ENCODE results near the gene LRAT.

LRAT gene

DNA sequence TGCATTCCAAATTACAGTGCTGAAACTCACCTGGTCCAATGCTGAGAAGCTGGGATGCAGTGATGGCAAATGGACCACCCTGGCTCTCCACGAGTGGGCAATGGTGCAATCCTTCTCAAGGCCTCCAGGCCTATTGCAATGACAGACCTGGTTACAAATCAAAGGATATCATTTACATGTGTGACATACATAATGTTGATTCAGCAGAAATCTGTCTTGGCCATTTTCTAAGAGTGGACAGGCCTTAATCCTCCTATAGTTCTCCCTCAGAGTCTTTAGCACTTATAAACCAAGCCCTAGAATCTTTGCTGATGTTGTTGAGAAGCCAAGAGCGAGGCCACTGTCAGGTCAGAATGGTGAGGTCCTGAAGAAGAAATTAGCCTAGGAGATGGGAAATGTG is 17.1 kb downstream of the LRAT start:
- no peak for DNase-seq

DNA sequence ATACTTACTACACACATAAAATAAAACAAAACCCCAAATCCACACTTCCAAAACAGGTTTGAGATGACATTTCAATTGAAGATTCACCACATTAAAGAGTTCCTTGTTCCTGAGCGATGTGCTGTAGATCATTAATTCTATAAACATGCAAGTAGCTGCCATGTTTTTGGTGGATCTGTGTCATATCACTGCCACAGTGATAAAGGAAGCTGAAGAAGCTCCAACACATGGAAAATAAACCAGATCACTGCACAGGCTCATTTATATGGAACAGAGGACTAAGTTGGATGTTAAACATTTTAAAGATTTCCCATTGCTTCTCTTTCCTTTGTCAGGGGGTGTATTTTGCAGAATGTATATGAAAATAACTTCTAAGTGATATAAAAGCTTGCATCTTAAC is 34.5 kb downstream of the LRAT start:
- no peak for DNase-seq

DNA sequence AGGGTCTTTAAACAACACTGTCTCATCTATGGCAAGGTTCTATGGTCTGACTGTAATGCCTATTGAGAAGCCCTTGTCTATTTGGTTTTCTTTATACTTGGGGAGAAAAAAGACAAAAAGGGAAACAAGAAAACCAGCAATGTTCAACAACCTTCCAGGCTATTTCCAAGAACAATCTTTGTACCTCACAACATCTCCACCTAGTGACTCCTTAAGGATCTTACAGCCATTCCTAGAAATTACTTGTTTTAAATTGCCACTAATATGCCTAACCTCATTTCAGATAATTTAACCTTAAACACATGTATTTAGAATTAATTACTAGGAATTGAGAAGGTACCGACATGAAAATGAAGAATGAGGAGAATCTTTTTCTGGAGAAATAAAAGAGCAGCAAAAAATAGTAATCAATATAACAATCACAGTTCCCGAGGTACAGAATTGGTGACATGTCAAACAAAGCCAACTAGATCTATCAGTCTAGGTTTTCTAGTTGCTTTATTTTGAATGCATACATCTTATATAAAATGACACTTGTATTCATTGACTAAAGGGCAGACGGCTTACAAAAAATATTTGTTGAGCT is 35.7 kb downstream of the LRAT start:
- DNase-seq: peak in 1 of 51 donors; percentile 9

DNA sequence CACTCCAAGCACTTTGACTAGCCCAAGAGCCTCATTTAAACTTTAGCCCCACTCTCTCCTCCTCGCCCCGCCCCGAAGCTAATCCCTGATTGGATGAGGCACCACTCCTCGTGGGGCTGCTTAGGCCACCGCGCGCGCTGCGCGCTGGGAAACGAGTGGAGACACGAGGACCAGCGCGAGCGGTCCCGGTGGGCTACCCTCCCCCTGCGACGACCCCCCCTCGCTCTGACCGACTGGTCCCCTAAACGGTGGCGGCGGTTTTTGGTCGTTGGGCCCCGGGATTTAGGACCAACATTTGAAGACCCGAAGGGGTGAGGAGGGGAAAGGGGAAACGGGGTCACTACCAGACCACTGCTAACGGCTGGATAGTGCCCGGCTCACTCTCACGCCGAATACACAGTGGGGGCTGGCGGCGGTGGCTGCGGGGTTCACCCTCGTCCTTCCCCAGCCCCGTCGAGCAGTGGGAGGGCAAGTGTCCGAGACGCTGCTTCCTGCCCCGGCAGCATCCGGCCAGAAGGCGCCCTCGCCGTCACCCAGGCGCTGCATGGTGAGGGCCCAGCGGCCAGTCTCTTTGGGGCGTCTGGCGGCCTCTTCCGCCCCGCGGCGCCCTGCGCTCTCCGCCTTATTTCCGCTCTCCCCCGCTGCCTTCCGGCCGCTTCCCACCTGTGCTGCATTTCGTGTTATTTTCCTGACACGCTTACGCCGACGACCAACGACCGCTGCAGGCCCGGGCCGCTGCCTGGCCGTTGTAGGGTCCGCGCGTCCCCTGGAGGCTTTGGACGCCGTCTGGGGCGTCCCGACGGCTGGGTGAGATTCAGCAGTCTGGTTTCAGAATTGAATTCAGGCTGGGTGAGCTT is 37.6 kb downstream of the LRAT start, which contains the start of gene RBM46:
Gene RBM46, plus strand, starts transcription at position 147 of the 857 bp plus-strand sequence. CDS start 15,481 bp downstream, outside the sequence.
- no peak for DNase-seq

DNA sequence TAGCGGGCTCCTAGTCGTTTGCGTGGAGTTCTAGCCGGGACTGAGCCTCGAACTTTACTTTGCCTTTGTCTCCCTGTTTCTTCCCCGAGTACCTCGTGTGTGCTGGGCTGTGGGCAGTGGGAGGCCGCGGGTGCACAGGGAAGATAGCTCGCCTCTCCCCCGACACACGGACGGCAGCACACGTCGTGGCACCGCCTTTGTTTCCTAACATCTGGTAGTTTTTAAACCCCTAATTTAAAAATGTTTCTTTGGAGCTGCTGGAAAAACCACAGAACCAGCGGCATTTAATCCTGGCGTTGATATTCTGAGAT is 38.1 kb downstream of the LRAT start:
- DNase-seq: no peak
